ENCODE results near the gene NFKBIE.

The NFKBIE gene

GRCh38 chr6:44230034-44230675 is 35.2 kb downstream of the NFKBIE start:
- H3K79me2 ChIP-seq (ENCODE audit: control insufficient read depth, insufficient read depth, low read length), result peaks cover 7% of the 10 kb centered on the region
- H3K4me2 ChIP-seq (ENCODE audit: low read length), result no peak overlapping the region
- no peaks in the 10 kb centered on the region for H3K27me3 ChIP-seq (ENCODE audit: insufficient read depth, low read length, poor library complexity)
- no CpG with 5 or more reads among the region's 10 CpGs for WGBS (ENCODE audit: extremely low coverage, insufficient coverage, low lambda C conversion rate)
- H3K4ac ChIP-seq (ENCODE audit: low read depth, low read length), result no peak overlapping the region
- H3K18ac ChIP-seq (ENCODE audit: low read length), result no peak overlapping the region
- H3K9ac ChIP-seq (ENCODE audit: low read length), result no peak overlapping the region
- H3K56ac ChIP-seq (ENCODE audit: low read length), result no peak overlapping the region
- H3K27ac ChIP-seq (ENCODE audit: low read depth, low read length), result no peak overlapping the region
- H4K5ac ChIP-seq (ENCODE audit: low read length), result no peak overlapping the region
- no peak overlapping the region for H2BK120ac ChIP-seq (ENCODE audit: low read depth, low read length)
- H3K4me1 ChIP-seq (ENCODE audit: control insufficient read depth, low read depth, low read length), result peaks cover 10% of the 10 kb centered on the region
- no peak overlapping the region for H2BK5ac ChIP-seq (ENCODE audit: low read length)
- no peak overlapping the region for H2AK5ac ChIP-seq (ENCODE audit: low read length)
- no peak overlapping the region for H3K23ac ChIP-seq (ENCODE audit: low read length)
- no peak overlapping the region for H3K4me3 ChIP-seq (ENCODE audit: low read length)
- no peak overlapping the region for H4K8ac ChIP-seq (ENCODE audit: low read depth, low read length)
- H3K36me3 ChIP-seq (ENCODE audit: control insufficient read depth, insufficient read depth, low read length), result no peaks in the 10 kb centered on the region
- H2BK15ac ChIP-seq (replicated peaks; ENCODE audit: low read depth), result no peak overlapping the region
- peaks cover 3% of the 10 kb centered on the region for H3K79me1 ChIP-seq (ENCODE audit: low read length)
- no peak for DNase-seq

DNA sequence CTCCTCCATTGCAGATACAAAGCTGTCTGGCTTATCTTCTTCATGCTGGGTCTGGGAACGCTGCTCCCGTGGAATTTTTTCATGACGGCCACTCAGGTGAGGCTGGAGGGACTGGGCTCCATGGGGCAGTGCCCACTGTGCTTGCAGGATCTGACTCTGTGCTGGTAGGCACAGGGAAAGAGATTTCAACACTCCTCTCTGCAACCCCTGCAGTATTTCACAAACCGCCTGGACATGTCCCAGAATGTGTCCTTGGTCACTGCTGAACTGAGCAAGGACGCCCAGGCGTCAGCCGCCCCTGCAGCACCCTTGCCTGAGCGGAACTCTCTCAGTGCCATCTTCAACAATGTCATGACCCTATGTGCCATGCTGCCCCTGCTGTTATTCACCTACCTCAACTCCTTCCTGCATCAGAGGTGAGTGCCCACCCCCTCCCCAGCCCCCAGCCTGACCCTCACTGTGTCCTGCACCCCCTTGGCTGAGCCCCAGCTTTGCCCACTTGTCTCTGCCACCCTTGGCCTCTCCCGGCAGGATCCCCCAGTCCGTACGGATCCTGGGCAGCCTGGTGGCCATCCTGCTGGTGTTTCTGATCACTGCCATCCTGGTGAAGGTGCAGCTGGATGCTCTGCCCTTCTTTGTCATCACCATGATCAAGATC is 35.8 kb downstream of the NFKBIE start:
- peaks cover 3% of the 10 kb centered on the region for H3K79me1 ChIP-seq (ENCODE audit: low read length)
- no peak overlapping the region for H3K23ac ChIP-seq (ENCODE audit: low read length)
- H4K8ac ChIP-seq (ENCODE audit: low read depth, low read length), result no peak overlapping the region
- no peak overlapping the region for H2AK5ac ChIP-seq (ENCODE audit: low read length)
- DNase-seq, result no peak
- H3K4ac ChIP-seq (ENCODE audit: low read depth, low read length), result no peak overlapping the region
- no peak overlapping the region for H3K18ac ChIP-seq (ENCODE audit: low read length)
- no peak overlapping the region for H4K5ac ChIP-seq (ENCODE audit: low read length)
- peaks cover 6% of the 10 kb centered on the region for H3K4me1 ChIP-seq (ENCODE audit: control insufficient read depth, low read depth, low read length)
- H3K56ac ChIP-seq (ENCODE audit: low read length), result no peak overlapping the region
- no CpG with 5 or more reads among the region's 11 CpGs for WGBS (ENCODE audit: extremely low coverage, insufficient coverage, low lambda C conversion rate)
- no peaks in the 10 kb centered on the region for H3K27me3 ChIP-seq (ENCODE audit: insufficient read depth, low read length, poor library complexity)
- H3K79me2 ChIP-seq (ENCODE audit: control insufficient read depth, insufficient read depth, low read length), result peaks cover 10% of the 10 kb centered on the region
- H3K27ac ChIP-seq (ENCODE audit: low read depth, low read length), result no peak overlapping the region
- H2BK15ac ChIP-seq (replicated peaks; ENCODE audit: low read depth), result no peak overlapping the region
- H3K9ac ChIP-seq (ENCODE audit: low read length), result no peak overlapping the region
- H2BK5ac ChIP-seq (ENCODE audit: low read length), result no peak overlapping the region
- H2BK120ac ChIP-seq (ENCODE audit: low read depth, low read length), result no peak overlapping the region
- no peaks in the 10 kb centered on the region for H3K36me3 ChIP-seq (ENCODE audit: control insufficient read depth, insufficient read depth, low read length)
- H3K4me3 ChIP-seq (ENCODE audit: low read length), result no peak overlapping the region
- no peak overlapping the region for H3K4me2 ChIP-seq (ENCODE audit: low read length)

DNA sequence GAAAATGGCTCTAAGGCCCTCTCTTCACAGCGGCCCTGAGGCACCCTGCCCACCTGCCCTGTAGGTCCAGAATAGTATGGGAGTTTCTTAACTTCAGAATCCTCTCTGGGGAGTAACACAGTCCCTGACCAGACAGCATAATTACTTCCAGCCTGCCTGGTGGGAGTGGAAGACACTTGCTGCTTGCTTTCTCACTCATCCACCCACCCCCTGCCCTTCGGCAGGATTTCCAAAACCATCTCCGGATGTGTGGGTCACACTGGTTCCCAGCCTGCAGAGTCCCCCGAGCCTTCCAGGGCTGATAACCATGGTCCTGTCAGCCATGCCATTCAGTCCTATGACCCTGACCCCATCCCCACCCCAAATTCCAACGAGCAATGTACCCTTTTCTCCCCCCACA is 36.5 kb downstream of the NFKBIE start:
- Histone ChIP-seq H3K4me2 (ENCODE audit: low read length) (no peak overlapping the region), H3K56ac (ENCODE audit: low read length) (no peak overlapping the region), H3K27me3 (ENCODE audit: insufficient read depth, low read length, poor library complexity) (no peaks in the 10 kb centered on the region), H4K8ac (ENCODE audit: low read depth, low read length) (no peak overlapping the region), H3K9ac (ENCODE audit: low read length) (no peak overlapping the region), H3K23ac (ENCODE audit: low read length) (no peak overlapping the region), H2BK15ac (replicated peaks; ENCODE audit: low read depth) (no peak overlapping the region), H2BK120ac (ENCODE audit: low read depth, low read length) (no peak overlapping the region), H3K4me1 (ENCODE audit: control insufficient read depth, low read depth, low read length) (peaks cover 8% of the 10 kb centered on the region), H3K4me3 (ENCODE audit: low read length) (no peak overlapping the region), H3K27ac (ENCODE audit: low read depth, low read length) (no peak overlapping the region), H4K5ac (ENCODE audit: low read length) (no peak overlapping the region), H3K18ac (ENCODE audit: low read length) (no peak overlapping the region), H3K4ac (ENCODE audit: low read depth, low read length) (no peak overlapping the region), H3K79me2 (ENCODE audit: control insufficient read depth, insufficient read depth, low read length) (peaks cover 10% of the 10 kb centered on the region), H3K79me1 (ENCODE audit: low read length) (peaks cover 3% of the 10 kb centered on the region), H3K36me3 (ENCODE audit: control insufficient read depth, insufficient read depth, low read length) (no peaks in the 10 kb centered on the region), H2BK5ac (ENCODE audit: low read length) (no peak overlapping the region), H2AK5ac (ENCODE audit: low read length) (no peak overlapping the region)
- no CpG with 5 or more reads among the region's 5 CpGs for WGBS (ENCODE audit: extremely low coverage, insufficient coverage, low lambda C conversion rate)
- no peak for DNase-seq

- no peak overlapping the region for H2BK5ac ChIP-seq (ENCODE audit: low read length)
- H3K56ac ChIP-seq (ENCODE audit: low read length), result no peak overlapping the region
- no peak for DNase-seq
- no peak overlapping the region for H3K4ac ChIP-seq (ENCODE audit: low read depth, low read length)
- no peaks in the 10 kb centered on the region for H3K27me3 ChIP-seq (ENCODE audit: insufficient read depth, low read length, poor library complexity)
- no peak overlapping the region for H4K8ac ChIP-seq (ENCODE audit: low read depth, low read length)
- H2BK15ac ChIP-seq (replicated peaks; ENCODE audit: low read depth), result no peak overlapping the region
- H3K18ac ChIP-seq (ENCODE audit: low read length), result no peak overlapping the region
- no peak overlapping the region for H3K9ac ChIP-seq (ENCODE audit: low read length)
- no peak overlapping the region for H3K4me3 ChIP-seq (ENCODE audit: low read length)
- H3K4me1 ChIP-seq (ENCODE audit: control insufficient read depth, low read depth, low read length), result peaks cover 8% of the 10 kb centered on the region
- no peak overlapping the region for H3K4me2 ChIP-seq (ENCODE audit: low read length)
- no peak overlapping the region for H3K27ac ChIP-seq (ENCODE audit: low read depth, low read length)
- H3K79me1 ChIP-seq (ENCODE audit: low read length), result peaks cover 3% of the 10 kb centered on the region
- no peak overlapping the region for H3K23ac ChIP-seq (ENCODE audit: low read length)
- no peak overlapping the region for H4K5ac ChIP-seq (ENCODE audit: low read length)
- peaks cover 10% of the 10 kb centered on the region for H3K79me2 ChIP-seq (ENCODE audit: control insufficient read depth, insufficient read depth, low read length)
- H2AK5ac ChIP-seq (ENCODE audit: low read length), result no peak overlapping the region
- H3K36me3 ChIP-seq (ENCODE audit: control insufficient read depth, insufficient read depth, low read length), result no peaks in the 10 kb centered on the region
- H2BK120ac ChIP-seq (ENCODE audit: low read depth, low read length), result no peak overlapping the region
- no CpG with 5 or more reads among the region's 7 CpGs for WGBS (ENCODE audit: extremely low coverage, insufficient coverage, low lambda C conversion rate)
These were observed 36.9 kb downstream of the NFKBIE start for GRCh38 chr6:44228433-44228832.

- no peak overlapping the region for H2BK5ac ChIP-seq (ENCODE audit: low read length)
- no peak overlapping the region for H4K5ac ChIP-seq (ENCODE audit: low read length)
- DNase-seq, result no peak
- no peak overlapping the region for H2AK5ac ChIP-seq (ENCODE audit: low read length)
- no peak overlapping the region for H2BK120ac ChIP-seq (ENCODE audit: low read depth, low read length)
- no peaks in the 10 kb centered on the region for H3K36me3 ChIP-seq (ENCODE audit: control insufficient read depth, insufficient read depth, low read length)
- H3K79me2 ChIP-seq (ENCODE audit: control insufficient read depth, insufficient read depth, low read length), result peaks cover 10% of the 10 kb centered on the region
- no peak overlapping the region for H3K4me2 ChIP-seq (ENCODE audit: low read length)
- H3K23ac ChIP-seq (ENCODE audit: low read length), result no peak overlapping the region
- no peak overlapping the region for H4K8ac ChIP-seq (ENCODE audit: low read depth, low read length)
- no peak overlapping the region for H2BK15ac ChIP-seq (replicated peaks; ENCODE audit: low read depth)
- WGBS (ENCODE audit: extremely low coverage, insufficient coverage, low lambda C conversion rate), result no CpG with 5 or more reads among the region's 6 CpGs
- H3K4ac ChIP-seq (ENCODE audit: low read depth, low read length), result no peak overlapping the region
- H3K9ac ChIP-seq (ENCODE audit: low read length), result no peak overlapping the region
- H3K4me3 ChIP-seq (ENCODE audit: low read length), result no peak overlapping the region
- H3K27ac ChIP-seq (ENCODE audit: low read depth, low read length), result no peak overlapping the region
- peaks cover 3% of the 10 kb centered on the region for H3K79me1 ChIP-seq (ENCODE audit: low read length)
- H3K4me1 ChIP-seq (ENCODE audit: control insufficient read depth, low read depth, low read length), result peaks cover 8% of the 10 kb centered on the region
- no peaks in the 10 kb centered on the region for H3K27me3 ChIP-seq (ENCODE audit: insufficient read depth, low read length, poor library complexity)
- H3K56ac ChIP-seq (ENCODE audit: low read length), result no peak overlapping the region
- no peak overlapping the region for H3K18ac ChIP-seq (ENCODE audit: low read length)
These were observed 37.3 kb downstream of the NFKBIE start for GRCh38 chr6:44228031-44228430.

All from mesendoderm (in vitro differentiated cells).